Stimulated activated CD8-positive, alpha-beta memory T cell treated with anti-CD3 and anti-CD28 coated beads, Interleukin-12 subunit alpha, Interleukin-12 subunit beta, amount 100 ng/mL, for 4 hours (primary cell): Measurements from ENCODE around the gene NEGR1.

Source experiments
- DNase-seq: peaks from one replicate; pipeline ENCODE4 v3.0.0-alpha.2; 2020; ENCODE audit warnings: low read depth

The NEGR1 gene

DNA sequence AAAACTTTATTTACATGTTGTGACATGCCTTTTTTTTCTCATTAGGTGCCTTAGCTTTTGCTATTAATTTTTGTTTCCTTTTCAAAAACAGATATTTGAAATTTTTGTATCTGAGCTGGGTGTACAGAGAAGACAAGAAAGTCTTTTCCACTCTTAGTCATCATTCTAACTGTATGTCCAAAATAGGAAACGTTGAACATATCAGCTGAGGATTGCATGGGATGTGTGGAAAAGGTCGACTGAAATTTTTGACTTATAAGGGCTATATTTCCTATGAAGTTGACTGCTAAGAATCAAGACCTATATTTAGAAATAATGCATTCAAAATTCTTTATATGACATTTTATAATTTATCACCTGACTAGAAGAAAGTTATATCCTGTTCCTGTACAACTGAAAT, 931.5 kb downstream of the NEGR1 start:
- DNase-seq, result no peak

GRCh38 chr1:71350330-71350729, 932.0 kb downstream of the NEGR1 start:
- DNase-seq, result no peak
